Measurements from ENCODE around the gene ALPP.

Gene ALPP

DNA sequence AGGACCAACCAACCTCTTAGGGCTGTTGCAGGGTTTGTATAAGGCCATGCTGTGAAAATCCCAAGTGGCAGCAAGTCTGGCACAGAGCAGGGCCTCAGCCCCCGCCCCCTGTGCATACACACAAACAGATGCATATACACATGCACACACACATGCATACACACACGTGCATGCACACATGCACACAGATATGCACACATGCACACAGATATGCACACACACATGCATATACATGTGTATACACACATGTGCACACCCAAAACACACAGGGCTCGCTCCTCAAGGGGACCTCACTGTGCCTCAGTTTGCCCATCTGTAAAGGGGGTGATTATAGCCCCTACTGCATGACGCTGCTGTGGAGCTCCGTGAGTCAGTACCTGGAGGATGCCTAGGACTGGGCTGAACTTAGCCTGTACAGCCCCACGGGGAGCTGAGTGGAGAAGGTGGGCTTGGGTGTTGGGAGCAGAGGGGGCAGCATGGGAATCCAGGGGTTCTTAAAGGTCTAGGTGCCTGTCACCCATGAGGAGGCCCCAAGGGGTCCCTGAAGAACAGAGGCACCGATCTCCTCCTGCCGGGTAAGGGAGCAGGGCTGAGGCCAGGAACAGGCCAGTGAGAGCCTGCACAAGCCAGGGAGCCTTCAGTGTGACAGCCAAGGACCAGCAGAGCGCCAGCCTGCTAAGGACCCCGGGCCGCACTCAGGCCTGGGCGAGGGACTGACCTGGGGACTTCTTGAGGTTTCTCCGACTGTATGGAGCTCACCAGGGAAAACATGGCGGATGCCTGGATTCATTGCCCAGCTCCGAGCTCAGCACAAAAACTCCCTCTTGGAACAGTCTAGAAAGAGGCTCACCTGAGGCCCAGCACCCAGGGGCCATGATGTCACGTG, 53.4 kb downstream of the ALPP start:
- no peak overlapping the region for H3K4me3 Mint-ChIP-seq
- no peaks in the 10 kb centered on the region for H3K36me3 Mint-ChIP-seq (ENCODE audit: low read depth)
- no peak for DNase-seq
- TF ChIP-seq, protein P1, sequence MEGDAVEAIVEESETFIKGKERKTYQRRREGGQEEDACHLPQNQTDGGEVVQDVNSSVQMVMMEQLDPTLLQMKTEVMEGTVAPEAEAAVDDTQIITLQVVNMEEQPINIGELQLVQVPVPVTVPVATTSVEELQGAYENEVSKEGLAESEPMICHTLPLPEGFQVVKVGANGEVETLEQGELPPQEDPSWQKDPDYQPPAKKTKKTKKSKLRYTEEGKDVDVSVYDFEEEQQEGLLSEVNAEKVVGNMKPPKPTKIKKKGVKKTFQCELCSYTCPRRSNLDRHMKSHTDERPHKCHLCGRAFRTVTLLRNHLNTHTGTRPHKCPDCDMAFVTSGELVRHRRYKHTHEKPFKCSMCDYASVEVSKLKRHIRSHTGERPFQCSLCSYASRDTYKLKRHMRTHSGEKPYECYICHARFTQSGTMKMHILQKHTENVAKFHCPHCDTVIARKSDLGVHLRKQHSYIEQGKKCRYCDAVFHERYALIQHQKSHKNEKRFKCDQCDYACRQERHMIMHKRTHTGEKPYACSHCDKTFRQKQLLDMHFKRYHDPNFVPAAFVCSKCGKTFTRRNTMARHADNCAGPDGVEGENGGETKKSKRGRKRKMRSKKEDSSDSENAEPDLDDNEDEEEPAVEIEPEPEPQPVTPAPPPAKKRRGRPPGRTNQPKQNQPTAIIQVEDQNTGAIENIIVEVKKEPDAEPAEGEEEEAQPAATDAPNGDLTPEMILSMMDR (IDR thresholded peaks at IDR 0.05): no peak
- H3K27ac Mint-ChIP-seq: no peak overlapping the region
- H3K9me3 Mint-ChIP-seq: no peaks in the 10 kb centered on the region
- peaks cover 3% of the 10 kb centered on the region for H3K4me1 Mint-ChIP-seq
- H3K27me3 Mint-ChIP-seq (ENCODE audit: low read depth, poor library complexity): peaks cover 31% of the 10 kb centered on the region

All from nephron progenitor cell (in vitro differentiated cells).